Astrocyte (in vitro differentiated cells and primary cell): ENCODE measurements around the gene SORT1. TPM values are rescaled to one million over a fixed set of nuclear protein-coding genes. Genes with fewer than 3 reads are reported as not detected.

Source experiments
- DNase-seq: peaks from one replicate; pipeline ENCODE4 v3.0.0-alpha.2; 2010; ENCODE audit warnings: low read depth
- FAIRE-seq: peaks from 2 replicates; lab custom pipeline; 2011; peaks lifted over from hg19 to GRCh38; lab: Jason Lieb, UNC
- H2AFZ ChIP-seq: 2 replicates; pipeline ENCODE4 v1.6.0; 2012; ENCODE audit warnings: low read depth, low read length, inconsistent platforms
- H3K27ac ChIP-seq: 2 replicates; pipeline ENCODE4 v1.5.1; 2011; ENCODE audit warnings: low read depth, low read length, inconsistent platforms
- H3K27me3 ChIP-seq: 2 replicates; pipeline ENCODE4 v1.6.0; 2011; ENCODE audit warnings: low read length, inconsistent platforms; ENCODE audit not compliant: insufficient read depth
- H3K36me3 ChIP-seq: 2 replicates; pipeline ENCODE4 v1.5.1; 2011; ENCODE audit warnings: low read length, inconsistent platforms; ENCODE audit not compliant: insufficient read depth
- H3K4me1 ChIP-seq: 2 replicates; pipeline ENCODE4 v1.5.1; 2011; ENCODE audit warnings: low read length, inconsistent platforms; ENCODE audit not compliant: insufficient read depth
- H3K4me2 ChIP-seq: 2 replicates; pipeline ENCODE4 v1.6.0; 2012; ENCODE audit warnings: low read length, inconsistent platforms
- H3K4me3 ChIP-seq: 2 replicates; pipeline ENCODE4 v1.5.1; 2011; ENCODE audit warnings: low read depth, mild to moderate bottlenecking, low read length, inconsistent platforms; ENCODE audit not compliant: insufficient read depth
- H3K79me2 ChIP-seq: 2 replicates; pipeline ENCODE4 v1.6.0; 2012; ENCODE audit warnings: mild to moderate bottlenecking, low read length, inconsistent platforms; ENCODE audit not compliant: insufficient read depth
- H3K9ac ChIP-seq: 2 replicates; pipeline ENCODE4 v1.6.0; 2012; ENCODE audit warnings: mild to moderate bottlenecking, low read length, inconsistent platforms
- H3K9me3 ChIP-seq: 2 replicates; pipeline ENCODE4 v1.5.1; 2012; ENCODE audit warnings: low read depth, mild to moderate bottlenecking, low read length, inconsistent platforms; ENCODE audit not compliant: insufficient read depth
- H4K20me1 ChIP-seq: 2 replicates; pipeline ENCODE4 v1.6.0; 2012; ENCODE audit warnings: low read length, inconsistent platforms; ENCODE audit not compliant: insufficient read depth
- H3K27ac Mint-ChIP-seq: one replicate; pipeline ENCODE4 v1.8.0; 2021; ENCODE audit warnings: mild to moderate bottlenecking, mixed read lengths; ENCODE audit not compliant: unreplicated experiment
- H3K27me3 Mint-ChIP-seq: one replicate; pipeline ENCODE4 v1.8.0; 2021; ENCODE audit warnings: low read depth, mixed read lengths; ENCODE audit not compliant: unreplicated experiment
- H3K36me3 Mint-ChIP-seq: one replicate; pipeline ENCODE4 v1.8.0; 2021; ENCODE audit warnings: low read depth, mixed read lengths; ENCODE audit not compliant: unreplicated experiment
- H3K4me1 Mint-ChIP-seq: one replicate; pipeline ENCODE4 v1.8.0; 2021; ENCODE audit warnings: low read depth, mixed read lengths; ENCODE audit not compliant: unreplicated experiment
- H3K4me3 Mint-ChIP-seq: one replicate; pipeline ENCODE4 v1.8.0; 2021; ENCODE audit warnings: mild to moderate bottlenecking, moderate library complexity, mixed read lengths; ENCODE audit not compliant: unreplicated experiment
- H3K9me3 Mint-ChIP-seq: one replicate; pipeline ENCODE4 v1.8.0; 2021; ENCODE audit warnings: mild to moderate bottlenecking, mixed read lengths; ENCODE audit not compliant: unreplicated experiment
- CTCF ChIP-seq: IDR thresholded peaks from 2 replicates; pipeline ENCODE4 v1.5.1; 2011; ENCODE audit warnings: low read depth, mild to moderate bottlenecking, inconsistent platforms, low read length, moderate library complexity; ENCODE audit not compliant: insufficient read depth
- EZH2 ChIP-seq: IDR thresholded peaks from 2 replicates; pipeline ENCODE4 v1.6.1; 2012; ENCODE audit warnings: mild to moderate bottlenecking, low read length, inconsistent platforms; ENCODE audit not compliant: insufficient read depth
- total RNA-seq: library from RNA; stranded (reverse); gene quantifications from 2 replicates; pipeline ENCODE4 v1.2.1, GENCODE V29; 2021

Gene SORT1
- total RNA-seq, 1 donor from 2014 or later: 135 TPM

- DNase-seq (no peak), FAIRE-seq (no peak)
- H3K36me3 Mint-ChIP-seq: no peaks in the 10 kb centered on the region
- peaks cover 7% of the 10 kb centered on the region for H3K4me1 ChIP-seq
- no peaks in the 10 kb centered on the region for H3K79me2 ChIP-seq
- no peak overlapping the region for H3K9ac ChIP-seq
- no peaks in the 10 kb centered on the region for H3K4me1 Mint-ChIP-seq
- H3K27ac Mint-ChIP-seq: no peak overlapping the region
- H3K27me3 Mint-ChIP-seq: peaks cover 8% of the 10 kb centered on the region
- H3K4me3 Mint-ChIP-seq: no peak overlapping the region
- no peak overlapping the region for H2AFZ ChIP-seq
- H3K9me3 Mint-ChIP-seq: no peaks in the 10 kb centered on the region
- H4K20me1 ChIP-seq: no peaks in the 10 kb centered on the region
- no peak for TF ChIP-seq EZH2
- TF ChIP-seq CTCF: no peak
- H3K4me2 ChIP-seq: no peak overlapping the region
- peaks cover 18% of the 10 kb centered on the region for H3K27me3 ChIP-seq
- no peaks in the 10 kb centered on the region for H3K9me3 ChIP-seq
- no peaks in the 10 kb centered on the region for H3K36me3 ChIP-seq
- no peak overlapping the region for H3K27ac ChIP-seq
- H3K4me3 ChIP-seq: no peak overlapping the region
These were observed 45.8 kb upstream of the SORT1 start for GRCh38 chr1:109443476-109443875.

GRCh38 chr1:109441069-109441468 is 43.4 kb upstream of the SORT1 start:
- Mint-ChIP-seq H3K27me3 (peaks cover 8% of the 10 kb centered on the region), H3K9me3 (no peaks in the 10 kb centered on the region), H3K4me3 (no peak overlapping the region), H3K27ac (no peak overlapping the region), H3K36me3 (peaks cover 2% of the 10 kb centered on the region), H3K4me1 (no peaks in the 10 kb centered on the region)
- H3K4me1 ChIP-seq: peaks cover 11% of the 10 kb centered on the region
- no peak overlapping the region for H3K4me2 ChIP-seq
- no peak for DNase-seq
- no peak overlapping the region for H3K9ac ChIP-seq
- H3K4me3 ChIP-seq: no peak overlapping the region
- no peaks in the 10 kb centered on the region for H3K36me3 ChIP-seq
- TF ChIP-seq EZH2 (no peak), CTCF (no peak)
- no peak overlapping the region for H2AFZ ChIP-seq
- H3K9me3 ChIP-seq: no peaks in the 10 kb centered on the region
- H3K27me3 ChIP-seq: peaks cover 14% of the 10 kb centered on the region
- H3K27ac ChIP-seq: no peak overlapping the region
- H3K79me2 ChIP-seq: no peaks in the 10 kb centered on the region
- no peak for FAIRE-seq
- H4K20me1 ChIP-seq: no peaks in the 10 kb centered on the region

- H3K4me1 ChIP-seq: peaks cover 11% of the 10 kb centered on the region
- H3K4me3 Mint-ChIP-seq: no peak overlapping the region
- FAIRE-seq: no peak
- no peaks in the 10 kb centered on the region for H3K4me1 Mint-ChIP-seq
- peaks cover 2% of the 10 kb centered on the region for H3K36me3 Mint-ChIP-seq
- H3K9me3 Mint-ChIP-seq: no peaks in the 10 kb centered on the region
- H3K36me3 ChIP-seq: no peaks in the 10 kb centered on the region
- peaks cover 6% of the 10 kb centered on the region for H3K27me3 ChIP-seq
- H2AFZ ChIP-seq: peak overlapping the region; percentile 49
- H3K9ac ChIP-seq: peak overlapping the region; percentile 28
- H3K27ac Mint-ChIP-seq: no peak overlapping the region
- peak; percentile 93 for DNase-seq
- no peaks in the 10 kb centered on the region for H3K9me3 ChIP-seq
- no peaks in the 10 kb centered on the region for H3K27me3 Mint-ChIP-seq
- H3K4me3 ChIP-seq: no peak overlapping the region
- TF ChIP-seq CTCF (no peak), EZH2 (no peak)
- H3K4me2 ChIP-seq: peak overlapping the region; percentile 65
- H3K79me2 ChIP-seq: no peaks in the 10 kb centered on the region
- H3K27ac ChIP-seq: peak overlapping the region; percentile 83
- no peaks in the 10 kb centered on the region for H4K20me1 ChIP-seq
These were observed 41.1 kb upstream of the SORT1 start for GRCh38 chr1:109438798-109439297.
